ENCODE measurements around the gene MBD2.

- TF ChIP-seq TAF1 (IDR thresholded peaks at IDR 0.05; ENCODE audit: low read depth) (no peak), REST (IDR thresholded peaks at IDR 0.05; ENCODE audit: low read depth) (no peak), YY1 (IDR thresholded peaks at IDR 0.05; ENCODE audit: low read depth) (no peak), RAD21 (IDR thresholded peaks at IDR 0.05; ENCODE audit: low read depth) (no peak), USF1 (IDR thresholded peaks at IDR 0.05) (no peak), EGR1 (IDR thresholded peaks at IDR 0.05) (no peak), MAX (IDR thresholded peaks at IDR 0.05) (no peak), ZBTB7A (IDR thresholded peaks at IDR 0.05; ENCODE audit: low read depth) (no peak), NFIC (IDR thresholded peaks at IDR 0.05) (no peak), FOXM1 (IDR thresholded peaks at IDR 0.05; ENCODE audit: borderline replicate concordance, low read depth) (no peak), EP300 (IDR thresholded peaks at IDR 0.05; ENCODE audit: borderline replicate concordance) (no peak), TCF12 (IDR thresholded peaks at IDR 0.05; ENCODE audit: low read depth) (no peak)
Measured at GRCh38 chr18:54239091-54239490, 14.6 kb upstream of the MBD2 start.

Measured in Ishikawa (cell line).